B cell (primary cell): Measurements from ENCODE around the gene PI4K2B. TPM values are rescaled to one million over a fixed set of nuclear protein-coding genes. Genes with fewer than 3 reads are reported as not detected.

Experiments used
- ATAC-seq: fragments of 200-7000 bp; cut with Tn5 transposase; one replicate; pipeline ENCODE4 v1.10.0; 2021; ENCODE audit warnings: low read depth, mild to moderate bottlenecking, moderate number of reproducible peaks, moderate library complexity
- CTCF ChIA-PET: fragments of 350-600 bp; sonication (Branson Sonifier 250); formaldehyde crosslinking; loops from one replicate; lab custom pipeline; 2021; ENCODE audit warnings: antibody characterized with exemption, inconsistent platforms; lab: Charles Lee
- POLR2A ChIA-PET: fragments of 350-600 bp; sonication (Branson Sonifier 250); formaldehyde crosslinking; loops from one replicate; lab custom pipeline; 2021; ENCODE audit warnings: antibody characterized with exemption; lab: Charles Lee
- DNase-seq: peaks from one replicate; pipeline ENCODE4 v3.0.0; 2013
- H2AFZ ChIP-seq: 2 replicates; pipeline ENCODE4 v1.6.1; 2012; ENCODE audit warnings: mild to moderate bottlenecking, low read depth, low read length; ENCODE audit not compliant: insufficient read depth, poor library complexity, severe bottlenecking
- H3K27ac ChIP-seq, 2 donors: 1 replicate in 1 of 2; 2 replicates in 1 of 2; pipeline ENCODE4 v1.5.1; 2012 to 2013; ENCODE audit warnings: low read length in 2 of 2, mild to moderate bottlenecking in 2 of 2, moderate library complexity in 1 of 2
- H3K27me3 ChIP-seq, 4 experiments: fragments of 200-600 bp in 1 of 4; sonication (generic) in 1 of 4; replicated peaks in 1 of 4; 1 replicate in 2 of 4; 2 replicates in 2 of 4; pipeline versions ENCODE4 v1.6.1 to v1.7.0; 2013 to 2016; ENCODE audit warnings: low read length in 3 of 4, mild to moderate bottlenecking in 2 of 4, mixed read lengths in 1 of 4, moderate library complexity in 1 of 4; ENCODE audit not compliant: insufficient read depth in 4 of 4, control insufficient read depth in 3 of 4; ENCODE audit errors: control extremely low read depth in 1 of 4
- H3K36me3 ChIP-seq, 2 experiments: replicated peaks in 1 of 2; 1 replicate in 1 of 2; 2 replicates in 1 of 2; pipeline versions ENCODE4 v1.6.1 to v1.7.1; 2013; ENCODE audit warnings: low read length in 1 of 2; ENCODE audit not compliant: insufficient read depth in 2 of 2, control insufficient read depth in 1 of 2; ENCODE audit errors: control extremely low read depth in 1 of 2, extremely low read depth in 1 of 2
- H3K4me1 ChIP-seq, 2 donors: fragments of 200-600 bp in 1 of 2; sonication (generic) in 1 of 2; 1 replicate in 1 of 2; 2 replicates in 1 of 2; pipeline versions ENCODE4 v1.5.1 to v1.6.1; 2013 to 2017; ENCODE audit warnings: low read length in 2 of 2; ENCODE audit not compliant: control insufficient read depth in 2 of 2, insufficient read depth in 2 of 2
- H3K4me2 ChIP-seq: replicated peaks from 2 replicates; pipeline ENCODE3; 2012; ENCODE audit warnings: mild to moderate bottlenecking, low read depth, low read length; ENCODE audit not compliant: poor library complexity, severe bottlenecking
- H3K4me3 ChIP-seq, 5 experiments: fragments of 200-600 bp in 1 of 5; sonication (generic) in 1 of 5; 1 replicate in 3 of 5; 2 replicates in 2 of 5; pipeline versions ENCODE4 v1.5.1 to v1.7.0; 2011 to 2016; ENCODE audit warnings: low read length in 4 of 5, mild to moderate bottlenecking in 4 of 5, low read depth in 2 of 5, control low read depth in 1 of 5, moderate library complexity in 1 of 5; ENCODE audit not compliant: insufficient read depth in 1 of 5; ENCODE audit errors: control extremely low read depth in 1 of 5, extremely low read depth in 1 of 5
- H3K79me2 ChIP-seq: fragments of 200-600 bp; sonication (generic); one replicate; pipeline ENCODE4 v1.6.0; 2016; ENCODE audit warnings: low read length; ENCODE audit not compliant: control insufficient read depth, insufficient read depth
- H3K9ac ChIP-seq: fragments of 200-600 bp; sonication (generic); 2 replicates; pipeline ENCODE4 v1.6.1; 2017; ENCODE audit warnings: mild to moderate bottlenecking, low read length, moderate library complexity
- H3K9me3 ChIP-seq, 3 donors: one replicate each; pipeline versions ENCODE4 v1.6.1 to v1.7.1; 2013; ENCODE audit warnings: low read length in 2 of 3; ENCODE audit not compliant: control insufficient read depth in 2 of 3, insufficient read depth in 1 of 3; ENCODE audit errors: control extremely low read depth in 1 of 3
- H4K20me1 ChIP-seq: 2 replicates; pipeline ENCODE4 v1.6.0; 2012; ENCODE audit warnings: mild to moderate bottlenecking, low read length; ENCODE audit not compliant: insufficient read depth, control insufficient read depth, poor library complexity, severe bottlenecking
- H3K27ac Mint-ChIP-seq: one replicate; pipeline ENCODE4 v1.8.0; 2021; ENCODE audit warnings: mixed read lengths
- H3K27me3 Mint-ChIP-seq: one replicate; pipeline ENCODE4 v1.8.0; 2021; ENCODE audit warnings: mixed read lengths
- H3K4me1 Mint-ChIP-seq: one replicate; pipeline ENCODE4 v1.8.0; 2021; ENCODE audit warnings: mixed read lengths
- H3K4me3 Mint-ChIP-seq: one replicate; pipeline ENCODE4 v1.8.0; 2021; ENCODE audit warnings: mixed read lengths
- H3K9me3 Mint-ChIP-seq: one replicate; pipeline ENCODE4 v1.8.0; 2022; ENCODE audit warnings: mixed read lengths; ENCODE audit not compliant: insufficient read depth
- CTCF ChIP-seq: fragments of 200-600 bp; IDR thresholded peaks from one replicate; pipeline ENCODE4 v1.8.0; 2022; ENCODE audit warnings: antibody characterized with exemption, mild to moderate bottlenecking
- EZH2 ChIP-seq: IDR thresholded peaks from 2 replicates; pipeline ENCODE4 v1.6.1; 2012; ENCODE audit warnings: borderline replicate concordance, low read depth, mild to moderate bottlenecking, moderate library complexity, low read length; ENCODE audit not compliant: insufficient read depth, poor library complexity, severe bottlenecking
- WGBS: methylation state at CpG from one replicate; pipeline ENCODE4 v1.1.5; 2013; ENCODE audit warnings: missing lambda C conversion rate; ENCODE audit not compliant: insufficient coverage; 5-methylcytosine and 5-hydroxymethylcytosine counted together
- intact Hi-C: fragments of 100-400 bp; cut with micrococcal nuclease; formaldehyde crosslinking; loops from one replicate; pipeline ENCODE4 v1.10.0; 2022
- polyA plus RNA-seq: library from polyadenylated mRNA; depleted of rRNA; stranded (reverse); fragments of >200 nt; gene quantifications from 2 replicates; pipeline ENCODE4 v1.2.3, GENCODE V29; 2012
- total RNA-seq, 2 donors: library from RNA; stranded (reverse); fragments of 120-200 nt in 1 of 2; gene quantifications; 1 replicate in 1 of 2; 2 replicates in 1 of 2; pipeline versions ENCODE4 v1.2.3 to v1.2.4, GENCODE V29; 2013 to 2022

The PI4K2B gene
- total and polyA plus RNA-seq, 2 donors (not counting 1 experiment from before 2014, with no cell fraction given) = 3.8 to 13.7 TPM

- Mint-ChIP-seq H3K9me3 (no peaks in the 10 kb centered on the region), H3K27ac (peak overlapping the region; percentile 97), H3K4me3 (peak overlapping the region; percentile 98), H3K4me1 (peaks cover 42% of the 10 kb centered on the region), H3K27me3 (no peaks in the 10 kb centered on the region)
- DNase-seq (no peak), ATAC-seq (no peak)
- Histone ChIP-seq H3K4me3 (peak overlapping the region; percentile 68 to 85 (median 83)), H3K36me3 (peaks cover 0 to 5% of the 10 kb centered on the region in 2 experiments), H3K27ac (peak overlapping the region; percentile 66 to 82), H3K4me2 (peak overlapping the region; percentile 80), H3K79me2 (peaks cover 39% of the 10 kb centered on the region), H3K9me3 (no peaks in the 10 kb centered on the region), H3K9ac (peak overlapping the region; percentile 71), H2AFZ (peak overlapping the region; percentile 92), H4K20me1 (no peaks in the 10 kb centered on the region), H3K27me3 (no peaks in the 10 kb centered on the region), H3K4me1 (peaks cover 27% of the 10 kb centered on the region in 2 donors)
- CTCF ChIA-PET = interaction anchor here (0.7 to 3.1 kb wide), 17 partner anchors 9 to 333 kb away, joined by 3 to 49 read pairs (median 6); partner anchors contain the start of genes ANAPC4, PI4K2B and SEPSECS
- WGBS = 27% methylated on average over 13 of the region's 23 CpGs
- POLR2A ChIA-PET = interaction anchor here (1.2 to 2.0 kb wide), 3 partner anchors 80 to 153 kb away, joined by 5 to 12 read pairs (median 9); partner anchors contain the start of genes PI4K2B and SEPSECS
- TF ChIP-seq EZH2 (no peak), CTCF (no peak)
- intact Hi-C loops = loop anchor here (2.0 to 10.0 kb wide), 4 partner anchors 601 to 1269 kb away; partner anchors contain the start of genes RBPJ, SMIM20 and TBC1D19
Observed at GRCh38 chr4:25313201-25313895, 79.5 kb downstream of the PI4K2B start.

GRCh38 chr4:25320336-25320735, 86.5 kb downstream of the PI4K2B start:
- H3K4me3 Mint-ChIP-seq = no peak overlapping the region
- no peak overlapping the region for H3K27ac ChIP-seq
- no peaks in the 10 kb centered on the region for H3K9me3 Mint-ChIP-seq
- peaks cover 26% of the 10 kb centered on the region for H3K79me2 ChIP-seq
- H4K20me1 ChIP-seq = no peaks in the 10 kb centered on the region
- POLR2A ChIA-PET = no interaction called here
- H3K27me3 ChIP-seq = no peaks in the 10 kb centered on the region
- CTCF ChIA-PET = interaction anchor here (0.7 kb wide), 1 partner anchor 8 kb away, joined by 3 read pairs; no protein-coding TSS in a partner anchor
- intact Hi-C loops = no loop called here
- no peaks in the 10 kb centered on the region for H3K4me1 ChIP-seq
- no CpG with 5 or more reads among the region's 2 CpGs for WGBS
- H3K4me2 ChIP-seq = no peak overlapping the region
- H3K4me3 ChIP-seq = no peak overlapping the region
- no peak for TF ChIP-seq CTCF
- TF ChIP-seq EZH2 = no peak
- peaks cover 7 to 22% of the 10 kb centered on the region in 2 experiments for H3K36me3 ChIP-seq
- H2AFZ ChIP-seq = no peak overlapping the region
- no peak for DNase-seq
- H3K27me3 Mint-ChIP-seq = no peaks in the 10 kb centered on the region
- H3K9ac ChIP-seq = no peak overlapping the region
- no peak for ATAC-seq
- no peak overlapping the region for H3K27ac Mint-ChIP-seq
- H3K9me3 ChIP-seq = no peaks in the 10 kb centered on the region
- no peaks in the 10 kb centered on the region for H3K4me1 Mint-ChIP-seq
